GM12874 (cell line): Measurements from ENCODE around the gene ZNF148.

Experiments used
- TF ChIP-seq, protein P1 (sequence below): IDR thresholded peaks from 2 replicates; pipeline ENCODE4 v1.5.1; 2011; ENCODE audit warnings: low read depth, mild to moderate bottlenecking, control low read depth, low read length, moderate library complexity; ENCODE audit not compliant: insufficient read depth

The ZNF148 gene

DNA sequence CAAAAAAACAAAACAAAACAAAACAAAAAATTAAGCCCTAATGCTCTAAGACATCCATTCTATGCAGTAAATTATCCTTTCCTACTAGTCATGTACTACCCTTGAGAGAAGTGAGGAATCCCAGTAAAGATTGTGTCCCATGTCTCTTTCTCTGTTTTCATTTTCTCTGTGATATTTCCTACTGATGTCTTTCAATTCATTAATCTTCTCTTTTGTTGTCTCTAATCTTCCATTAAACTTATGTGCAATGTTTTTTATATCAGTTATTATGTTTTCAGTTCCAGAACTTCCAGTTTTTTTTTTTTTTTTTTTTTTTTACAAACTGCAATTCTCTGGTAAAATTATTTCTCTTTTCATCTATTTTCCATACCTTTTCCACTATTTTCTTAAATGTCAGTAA is 118.5 kb downstream of the ZNF148 start:
- TF ChIP-seq, protein P1, sequence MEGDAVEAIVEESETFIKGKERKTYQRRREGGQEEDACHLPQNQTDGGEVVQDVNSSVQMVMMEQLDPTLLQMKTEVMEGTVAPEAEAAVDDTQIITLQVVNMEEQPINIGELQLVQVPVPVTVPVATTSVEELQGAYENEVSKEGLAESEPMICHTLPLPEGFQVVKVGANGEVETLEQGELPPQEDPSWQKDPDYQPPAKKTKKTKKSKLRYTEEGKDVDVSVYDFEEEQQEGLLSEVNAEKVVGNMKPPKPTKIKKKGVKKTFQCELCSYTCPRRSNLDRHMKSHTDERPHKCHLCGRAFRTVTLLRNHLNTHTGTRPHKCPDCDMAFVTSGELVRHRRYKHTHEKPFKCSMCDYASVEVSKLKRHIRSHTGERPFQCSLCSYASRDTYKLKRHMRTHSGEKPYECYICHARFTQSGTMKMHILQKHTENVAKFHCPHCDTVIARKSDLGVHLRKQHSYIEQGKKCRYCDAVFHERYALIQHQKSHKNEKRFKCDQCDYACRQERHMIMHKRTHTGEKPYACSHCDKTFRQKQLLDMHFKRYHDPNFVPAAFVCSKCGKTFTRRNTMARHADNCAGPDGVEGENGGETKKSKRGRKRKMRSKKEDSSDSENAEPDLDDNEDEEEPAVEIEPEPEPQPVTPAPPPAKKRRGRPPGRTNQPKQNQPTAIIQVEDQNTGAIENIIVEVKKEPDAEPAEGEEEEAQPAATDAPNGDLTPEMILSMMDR = no peak

DNA sequence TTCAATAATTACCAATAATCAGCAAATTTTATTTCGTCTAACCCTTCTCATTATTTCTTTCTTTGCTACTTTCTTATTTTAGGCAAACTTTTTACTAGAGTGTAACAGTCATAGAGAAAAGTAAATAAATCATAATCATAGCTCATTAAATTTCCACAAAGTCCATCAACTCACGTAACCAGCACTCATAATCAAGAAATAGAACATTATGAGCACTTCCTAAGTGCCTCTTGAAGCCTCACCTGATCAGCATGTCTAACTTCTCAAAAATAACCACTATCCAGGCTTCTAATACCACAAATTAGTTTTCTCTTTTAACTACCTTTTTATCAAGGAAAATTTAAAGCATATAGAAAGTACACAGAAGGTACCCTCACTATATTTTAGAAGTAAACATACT is 124.2 kb downstream of the ZNF148 start:
- TF ChIP-seq, protein P1 = no peak

- TF ChIP-seq, protein P1 = no peak
These were observed 128.9 kb downstream of the ZNF148 start for GRCh38 chr3:125246237-125246636.

DNA sequence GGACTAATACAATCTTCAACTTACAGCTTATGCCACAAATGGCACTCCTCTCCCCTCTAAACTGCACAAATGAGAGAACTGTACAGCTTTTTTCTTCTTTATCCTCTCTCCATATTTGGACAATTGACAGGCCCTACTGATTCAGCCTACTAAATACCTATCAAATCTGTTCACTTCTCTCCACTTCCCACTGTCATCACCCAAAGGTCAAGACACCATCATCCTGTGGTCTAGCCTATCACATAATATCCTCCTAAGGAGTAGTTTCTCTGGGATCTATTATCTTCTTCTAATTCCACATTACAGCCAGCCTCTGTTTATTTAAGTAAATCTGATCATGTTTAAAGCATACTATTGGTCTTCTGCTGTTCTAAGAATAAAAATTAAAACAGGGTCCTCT is 129.6 kb downstream of the ZNF148 start:
- TF ChIP-seq, protein P1 = no peak

DNA sequence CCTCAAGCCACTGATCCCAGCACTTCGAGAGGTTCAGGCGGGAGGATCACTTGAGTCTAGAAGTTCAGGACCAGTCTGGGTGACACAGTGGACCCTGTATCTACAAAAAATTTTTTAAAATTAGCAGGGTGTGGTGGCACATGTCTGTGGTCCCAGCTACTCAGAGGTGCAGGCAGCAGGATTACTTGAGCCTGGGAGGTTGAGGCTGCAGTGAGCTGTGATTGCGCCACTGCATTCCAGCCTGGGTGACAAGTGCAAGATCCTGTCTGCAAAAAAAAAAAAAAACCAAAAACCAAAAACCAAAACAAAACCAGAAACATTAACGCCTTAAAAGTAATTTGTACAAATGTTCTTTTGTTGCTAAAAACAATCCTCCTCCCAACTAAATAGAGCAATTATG is 134.6 kb downstream of the ZNF148 start:
- TF ChIP-seq, protein P1 = no peak

- TF ChIP-seq, protein P1 = no peak
These were observed 135.9 kb downstream of the ZNF148 start for GRCh38 chr3:125239266-125239665.

GRCh38 chr3:125238759-125239158 is 136.4 kb downstream of the ZNF148 start:
- TF ChIP-seq, protein P1 = no peak
